NCI-H146 treated with DMSO at 0.1 percent for 48 hours (cell line): ENCODE results near the gene JAKMIP1.

ENCODE experiments used
- DNase-seq: peaks from one replicate; lab custom pipeline; 2025; ENCODE audit not compliant: unreplicated experiment; lab: John Stamatoyannopoulos, UW

The JAKMIP1 gene

DNA sequence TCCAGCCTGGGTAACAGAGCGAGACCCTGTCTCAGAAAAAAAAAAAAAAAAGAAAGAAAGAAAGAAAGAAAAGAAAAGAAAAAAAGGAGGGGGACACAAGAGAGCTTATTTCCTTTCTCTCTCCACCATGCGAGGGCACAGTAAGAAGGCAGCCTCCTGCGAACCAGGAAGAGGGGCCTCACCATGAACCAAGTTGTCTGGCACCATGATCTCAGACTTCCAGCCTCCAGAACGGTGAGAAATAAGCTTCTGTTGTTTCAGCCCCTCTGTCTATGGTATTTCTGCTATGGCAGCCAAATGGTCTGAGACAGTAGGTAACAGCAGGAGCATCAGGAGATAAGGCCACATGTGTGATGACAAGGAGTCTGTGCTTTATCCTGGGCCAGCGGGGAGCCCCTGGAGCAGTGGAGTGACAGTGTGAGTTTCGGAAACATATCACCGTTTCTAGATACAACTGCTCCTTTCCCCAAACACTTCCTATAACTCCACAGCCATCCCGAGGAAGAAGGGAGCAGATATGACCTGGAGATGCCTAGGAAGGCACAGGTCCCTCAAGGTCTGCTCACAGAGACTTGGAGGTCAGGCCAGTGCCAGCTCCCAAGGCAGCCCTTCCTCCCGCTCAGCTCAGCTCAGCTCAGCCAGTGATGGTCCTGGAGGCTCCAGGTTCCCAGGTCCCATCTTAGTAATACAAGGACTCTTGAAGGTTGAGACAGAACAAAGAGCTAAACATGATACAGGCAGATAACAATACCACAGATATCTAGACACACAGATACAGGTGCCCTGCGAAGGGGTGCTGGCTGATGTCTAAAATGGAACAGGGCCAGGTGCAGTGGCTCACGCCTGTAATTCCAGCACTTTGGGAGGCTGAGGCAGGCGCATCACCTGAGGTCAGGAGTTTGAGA lies 17.7 kb downstream of the JAKMIP1 start:
- DNase-seq = no peak

GRCh38 chr4:6180841-6181631 lies 19.3 kb downstream of the JAKMIP1 start:
- DNase-seq = no peak

GRCh38 chr4:6179362-6179761 lies 21.0 kb downstream of the JAKMIP1 start:
- no peak for DNase-seq

DNA sequence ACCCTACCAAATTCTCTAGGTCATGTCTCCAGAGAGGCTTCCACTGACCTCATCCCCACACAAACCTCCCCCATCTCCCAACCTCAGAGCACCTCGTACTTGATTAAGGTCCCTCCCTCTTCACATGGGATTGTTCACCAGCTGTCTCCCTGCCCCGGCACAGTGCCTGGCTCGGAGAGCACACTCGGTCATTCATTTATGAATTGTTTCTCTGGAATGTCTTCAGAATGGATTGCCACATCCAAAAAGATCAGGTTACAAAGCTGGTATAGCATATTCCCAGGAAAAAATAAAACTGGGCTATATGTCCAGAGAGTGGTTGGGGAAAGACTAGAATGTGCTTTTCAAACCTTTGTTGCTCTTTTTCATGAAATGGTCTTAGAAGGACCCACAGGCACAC lies 21.6 kb downstream of the JAKMIP1 start:
- no peak for DNase-seq

DNA sequence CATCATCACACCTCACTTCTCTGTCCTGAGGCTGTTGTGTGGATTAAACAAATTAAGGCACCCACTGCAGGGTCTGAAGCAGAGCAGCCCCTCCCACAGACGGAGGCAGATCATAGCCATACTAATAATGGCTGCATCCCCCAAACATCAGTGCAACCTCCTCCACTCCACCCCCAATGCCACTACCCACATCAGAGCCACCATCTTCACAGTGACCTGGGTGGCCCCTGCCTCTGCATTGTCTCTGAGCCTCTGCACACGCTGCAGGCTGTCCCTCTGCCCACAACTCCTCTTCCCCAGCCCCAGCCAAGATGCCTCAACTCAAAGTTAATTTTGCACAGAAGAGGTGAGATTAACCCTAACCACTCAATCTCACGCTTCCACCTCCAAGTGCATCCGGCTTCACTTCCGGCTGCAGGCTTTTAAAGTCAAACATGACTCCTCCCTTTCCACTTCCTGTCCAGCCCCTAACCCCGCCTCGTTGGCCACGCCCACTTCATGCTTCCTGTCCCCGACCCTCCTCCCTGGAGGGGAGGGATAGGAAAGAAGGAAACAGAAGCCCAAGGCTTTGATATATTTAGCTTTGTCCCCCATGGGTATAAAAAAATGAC lies 22.7 kb downstream of the JAKMIP1 start:
- no peak for DNase-seq

DNA sequence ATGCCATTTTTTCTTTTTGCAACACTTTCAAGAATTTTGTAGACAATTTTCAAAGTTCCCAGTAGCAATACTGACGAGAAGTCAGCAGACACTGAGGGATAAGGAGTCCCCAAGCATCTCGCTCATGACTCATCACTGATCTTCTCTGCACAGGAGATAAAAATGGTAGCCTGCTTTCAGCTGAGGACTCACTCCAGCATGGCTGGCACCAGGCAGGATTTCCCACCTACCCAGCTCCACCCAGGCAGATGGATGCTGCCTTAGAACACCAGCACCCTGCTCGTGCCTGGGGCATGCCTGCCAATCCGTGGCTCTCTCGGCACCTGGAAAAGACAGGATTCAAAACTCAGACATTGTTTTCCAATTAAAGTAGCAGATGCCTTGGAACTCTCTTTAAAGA lies 24.9 kb downstream of the JAKMIP1 start:
- DNase-seq = no peak

- DNase-seq = no peak
Observed at GRCh38 chr4:6172927-6173200, 27.5 kb downstream of the JAKMIP1 start.

- DNase-seq = no peak
Observed at GRCh38 chr4:6172093-6172926, 28.0 kb downstream of the JAKMIP1 start.

GRCh38 chr4:6169239-6169638 lies 31.1 kb downstream of the JAKMIP1 start:
- no peak for DNase-seq

DNA sequence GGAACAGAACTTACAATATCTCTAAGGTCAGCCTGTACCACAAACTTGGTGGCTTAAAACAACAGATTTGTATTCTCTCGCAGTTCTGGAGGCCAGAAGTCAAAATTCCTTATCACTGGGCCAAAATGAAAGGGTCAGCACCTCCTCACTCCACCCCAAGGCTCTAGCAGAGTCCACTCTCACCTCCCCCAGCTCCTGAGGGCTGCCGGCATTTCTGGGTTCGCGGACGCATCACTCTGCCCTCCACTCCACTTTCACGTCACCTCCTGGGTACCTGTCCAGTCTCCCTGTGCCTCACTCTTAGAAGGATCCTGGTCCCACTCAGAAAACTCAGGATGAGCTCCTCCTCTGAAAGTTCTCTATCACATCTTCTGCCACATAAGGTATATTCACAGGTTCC lies 34.6 kb downstream of the JAKMIP1 start:
- no peak for DNase-seq

GRCh38 chr4:6162885-6163284 lies 37.5 kb downstream of the JAKMIP1 start:
- DNase-seq = no peak

GRCh38 chr4:6161921-6162464 lies 38.4 kb downstream of the JAKMIP1 start:
- no peak for DNase-seq

- no peak for DNase-seq
Observed at GRCh38 chr4:6160536-6160935, 39.8 kb downstream of the JAKMIP1 start.

- DNase-seq = no peak
Observed at GRCh38 chr4:6157926-6158325, 42.4 kb downstream of the JAKMIP1 start.

- DNase-seq = no peak
Observed at GRCh38 chr4:6155996-6156750, 44.2 kb downstream of the JAKMIP1 start.

- DNase-seq = no peak
Observed at GRCh38 chr4:6154875-6155274, 45.5 kb downstream of the JAKMIP1 start.

DNA sequence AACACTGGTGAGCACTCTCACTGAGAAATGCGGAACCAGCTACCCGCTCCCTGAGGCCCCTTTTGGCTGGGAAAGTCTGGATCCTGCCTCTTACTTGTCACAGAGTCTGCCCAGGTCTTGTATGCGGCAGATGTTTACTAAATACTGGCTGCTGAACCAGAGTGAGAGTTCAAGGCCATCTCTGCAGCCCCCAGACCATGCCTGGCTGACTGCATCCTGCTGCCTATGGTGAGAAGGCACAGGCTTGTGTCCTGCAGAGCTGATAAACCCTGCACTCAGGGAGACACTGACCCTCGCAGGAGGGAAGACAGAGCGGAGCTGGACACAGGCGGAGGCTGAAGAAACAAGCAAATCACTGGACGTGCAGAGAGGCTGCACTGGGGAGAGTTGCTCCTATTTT lies 46.5 kb downstream of the JAKMIP1 start:
- no peak for DNase-seq

DNA sequence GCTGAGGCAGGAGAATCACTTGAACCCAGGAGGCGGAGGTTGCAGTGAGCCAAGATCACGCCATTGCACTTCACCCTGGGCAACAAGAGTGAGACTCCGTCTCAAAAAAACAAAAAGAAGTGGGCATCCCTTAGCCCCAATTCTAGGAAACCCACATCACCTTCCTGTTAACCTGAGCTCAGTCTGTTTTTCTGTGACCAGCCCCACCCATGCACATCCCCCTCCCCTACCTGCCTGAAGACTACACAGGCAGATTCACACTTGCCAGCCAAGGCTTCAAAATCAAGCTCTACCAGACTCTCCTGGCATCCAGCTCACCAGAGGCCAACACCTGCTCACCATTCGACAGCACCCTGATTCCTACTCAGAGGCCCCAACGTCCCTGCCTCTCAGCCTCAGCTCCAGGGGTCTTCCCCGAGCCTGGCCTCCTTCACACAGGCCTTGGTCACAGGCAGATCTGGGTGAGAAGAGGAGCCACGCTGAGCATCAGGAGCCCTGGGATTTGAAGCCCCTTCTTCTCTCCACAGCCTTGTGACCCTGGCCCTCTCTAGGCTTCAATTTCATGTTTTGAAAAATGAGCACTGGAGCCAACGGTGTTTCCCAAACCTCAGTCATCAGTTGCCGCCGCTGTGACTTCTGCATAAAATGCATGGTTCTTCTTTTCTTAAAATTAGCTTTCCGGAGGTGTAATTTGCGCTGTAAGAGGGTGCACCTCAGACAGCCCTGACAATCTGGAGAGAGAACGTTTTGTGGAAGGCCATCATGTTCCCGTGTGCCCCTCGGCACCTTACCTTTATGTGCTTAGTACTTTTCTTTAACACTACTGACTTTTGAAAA lies 47.3 kb downstream of the JAKMIP1 start:
- DNase-seq = no peak

- no peak for DNase-seq
Observed at GRCh38 chr4:6150046-6150735, 50.2 kb downstream of the JAKMIP1 start.
